ENCODE data around the gene PPP1R16B. TPM values are rescaled to one million over a fixed set of nuclear protein-coding genes. Genes with fewer than 3 reads are reported as not detected.

The PPP1R16B gene
- total and polyA plus RNA-seq, 2 of the 8 experiments (the other 6 are each of a cell fraction or from before 2014, with no cell fraction given) = 2.6 to 8.9 TPM

DNA sequence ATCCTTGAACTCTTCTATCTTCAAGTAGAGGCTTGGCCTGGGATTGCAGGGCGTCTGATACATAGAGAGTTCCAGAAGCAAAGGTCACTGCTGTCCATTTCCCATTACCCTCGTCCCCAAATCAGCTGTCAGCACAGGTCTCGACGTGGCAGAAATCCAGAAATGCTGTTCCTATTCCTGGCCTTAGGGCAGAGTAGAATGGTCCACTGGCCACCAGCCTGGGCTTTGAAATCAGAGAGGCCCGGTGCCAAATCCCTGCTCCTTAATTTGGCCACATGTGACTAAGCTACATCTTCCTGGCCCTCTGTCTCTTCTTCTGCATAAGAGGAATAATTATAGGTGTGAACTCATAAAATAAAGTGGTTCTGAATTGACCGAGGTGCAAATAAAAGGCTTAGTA lies 79.9 kb downstream of the PPP1R16B start (continued):
- no peak for TF ChIP-seq EZH2 (IDR thresholded peaks at IDR 0.05; ENCODE audit: low read depth, low read length, severe bottlenecking)
- TF ChIP-seq RAD21 (IDR thresholded peaks at IDR 0.05 in 1 of 2, conservative IDR thresholded peaks at IDR 0.05 in 1 of 2; ENCODE audit: low read depth in 2 of 2, low read length in 2 of 2) = no peak
- TF ChIP-seq, protein P1, sequence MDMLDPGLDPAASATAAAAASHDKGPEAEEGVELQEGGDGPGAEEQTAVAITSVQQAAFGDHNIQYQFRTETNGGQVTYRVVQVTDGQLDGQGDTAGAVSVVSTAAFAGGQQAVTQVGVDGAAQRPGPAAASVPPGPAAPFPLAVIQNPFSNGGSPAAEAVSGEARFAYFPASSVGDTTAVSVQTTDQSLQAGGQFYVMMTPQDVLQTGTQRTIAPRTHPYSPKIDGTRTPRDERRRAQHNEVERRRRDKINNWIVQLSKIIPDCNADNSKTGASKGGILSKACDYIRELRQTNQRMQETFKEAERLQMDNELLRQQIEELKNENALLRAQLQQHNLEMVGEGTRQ (IDR thresholded peaks at IDR 0.05; ENCODE audit: low read length) = no peak
- no peak for TF ChIP-seq SRF (IDR thresholded peaks at IDR 0.05; ENCODE audit: low read depth, low read length)
- no peak for TF ChIP-seq RFX5 (IDR thresholded peaks at IDR 0.05; ENCODE audit: borderline replicate concordance, low read depth, low read length)
- no peak for TF ChIP-seq GTF2F1 (IDR thresholded peaks at IDR 0.05; ENCODE audit: borderline replicate concordance, low read depth, low read length)
- no peak for TF ChIP-seq SIN3A (conservative IDR thresholded peaks at IDR 0.05 in 1 of 2, IDR thresholded peaks at IDR 0.05 in 1 of 2; ENCODE audit: low read depth in 1 of 2, low read length in 2 of 2)
